Ishikawa (cell line): ENCODE measurements around the gene ICOSLG.

ENCODE experiments used
- CEBPB ChIP-seq: IDR thresholded peaks from 2 replicates; pipeline ENCODE4 v1.6.1; 2012
- EGR1 ChIP-seq: IDR thresholded peaks from 2 replicates; pipeline ENCODE4 v1.6.1; 2012
- EP300 ChIP-seq: IDR thresholded peaks from 2 replicates; pipeline ENCODE4 v1.6.1; 2012; ENCODE audit warnings: borderline replicate concordance
- FOXM1 ChIP-seq: IDR thresholded peaks from 2 replicates; pipeline ENCODE4 v1.6.1; 2012; ENCODE audit warnings: low read depth, borderline replicate concordance
- MAX ChIP-seq: IDR thresholded peaks from 2 replicates; pipeline ENCODE4 v1.6.1; 2012
- RAD21 ChIP-seq: IDR thresholded peaks from 2 replicates; pipeline ENCODE4 v1.6.1; 2012; ENCODE audit warnings: low read depth
- REST ChIP-seq: IDR thresholded peaks from 2 replicates; pipeline ENCODE4 v1.6.1; 2012; ENCODE audit warnings: low read depth, mild to moderate bottlenecking
- TCF12 ChIP-seq: IDR thresholded peaks from 2 replicates; pipeline ENCODE4 v1.6.1; 2012; ENCODE audit warnings: low read depth
- USF1 ChIP-seq: IDR thresholded peaks from 2 replicates; pipeline ENCODE4 v1.6.1; 2012
- YY1 ChIP-seq: IDR thresholded peaks from 2 replicates; pipeline ENCODE4 v1.6.1; 2012; ENCODE audit warnings: low read depth
- ZBTB7A ChIP-seq: IDR thresholded peaks from 2 replicates; pipeline ENCODE4 v1.6.1; 2012; ENCODE audit warnings: low read depth

- TF ChIP-seq MAX (no peak), RAD21 (no peak), FOXM1 (no peak), YY1 (no peak), ZBTB7A (no peak), CEBPB (no peak), EP300 (no peak), REST (no peak), USF1 (no peak), TCF12 (no peak), EGR1 (no peak)
Observed at GRCh38 chr21:44255511-44255981, 14.8 kb upstream of the ICOSLG start.
